HG03039 (cell line): Measurements from ENCODE around the gene NNT.

Experiments used
- ATAC-seq: cut with Tn5 transposase; IDR thresholded peaks from one replicate; pipeline ENCODE4 v1.9.1; 2021; ENCODE audit warnings: mild to moderate bottlenecking, moderate library complexity; ENCODE audit not compliant: unreplicated experiment

The NNT gene

GRCh38 chr5:43622074-43622473, 19.1 kb downstream of the NNT start:
- no peak for ATAC-seq

- no peak for ATAC-seq
Observed at GRCh38 chr5:43623048-43623680, 20.2 kb downstream of the NNT start.

GRCh38 chr5:43627028-43627427, 24.0 kb downstream of the NNT start:
- ATAC-seq: no peak

GRCh38 chr5:43631182-43631910, 28.4 kb downstream of the NNT start:
- peak; percentile 93 for ATAC-seq

DNA sequence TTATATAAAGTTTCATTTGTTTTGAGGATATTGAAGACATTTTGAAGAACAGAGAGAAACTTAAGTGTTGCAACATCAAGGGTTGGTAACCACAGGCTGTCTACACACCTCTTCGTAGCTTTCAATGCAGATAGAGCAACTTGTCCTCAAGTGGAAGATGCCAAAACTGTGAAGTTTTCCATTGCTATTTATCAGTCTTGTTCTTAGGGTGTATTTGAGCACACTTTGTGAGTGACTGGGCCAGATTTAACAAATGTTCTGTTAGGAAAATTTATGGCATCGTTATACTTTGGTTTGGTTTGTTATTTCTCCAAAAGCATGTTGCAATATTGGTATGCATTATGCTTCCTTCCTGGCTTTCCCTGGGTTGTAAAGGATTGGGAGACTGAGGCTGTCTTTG, 31.6 kb downstream of the NNT start:
- ATAC-seq: no peak

- ATAC-seq: no peak
Observed at GRCh38 chr5:43635374-43635773, 32.4 kb downstream of the NNT start.

DNA sequence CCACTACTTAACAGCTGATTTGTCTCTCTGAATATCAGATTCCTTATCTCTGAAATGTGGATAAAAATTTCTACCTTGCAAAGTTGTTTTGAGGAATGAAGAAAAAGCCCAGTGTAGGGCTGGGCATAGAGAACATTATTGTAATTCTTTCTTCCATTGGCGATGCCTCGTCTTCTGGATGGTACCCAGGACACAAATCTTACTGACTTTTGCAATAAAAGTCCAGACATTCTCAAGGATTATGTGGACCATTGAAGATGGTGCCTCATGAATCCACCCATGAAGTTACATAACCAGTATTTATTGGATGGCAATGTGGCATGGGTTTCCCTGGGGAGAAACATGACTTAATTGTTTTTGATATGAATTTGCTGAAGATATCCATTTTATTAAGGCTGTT, 33.1 kb downstream of the NNT start:
- no peak for ATAC-seq

DNA sequence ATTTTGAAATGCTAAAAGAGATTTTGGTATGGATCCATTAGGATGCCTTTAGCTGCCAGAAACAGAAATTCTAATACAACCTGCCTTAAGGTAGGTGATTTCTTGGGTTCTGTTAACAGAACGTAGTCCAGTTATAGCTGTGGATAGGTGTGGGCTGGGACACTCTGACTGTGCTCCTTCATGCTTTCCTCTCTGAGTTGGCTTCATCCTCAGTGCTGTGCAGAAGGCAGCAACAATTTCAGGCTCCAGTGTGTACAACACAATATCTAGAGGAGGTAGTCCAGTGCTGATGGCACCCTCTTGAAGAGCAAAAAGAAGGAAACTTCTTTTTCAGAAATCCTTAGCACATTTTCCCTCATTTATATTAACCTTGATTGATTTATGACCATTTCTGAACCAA, 34.4 kb downstream of the NNT start:
- no peak for ATAC-seq

DNA sequence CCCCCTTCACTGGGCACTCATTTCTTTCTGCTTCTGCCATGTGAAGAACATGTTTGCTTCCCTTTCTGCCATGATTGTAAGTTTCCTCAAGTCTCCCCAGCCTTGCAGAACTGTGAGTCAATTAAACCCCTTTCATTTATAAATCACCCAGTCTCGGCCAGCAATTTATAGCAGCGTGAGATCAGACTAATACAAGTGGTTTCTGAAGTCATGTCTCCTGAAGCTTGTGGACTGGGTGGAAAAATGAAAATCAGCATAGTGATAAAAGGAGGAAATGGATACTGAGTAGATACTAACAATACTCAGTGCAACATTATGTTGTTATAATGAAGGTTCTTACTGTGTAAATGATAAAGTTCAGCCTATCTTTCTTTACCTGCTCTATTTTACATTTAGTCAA, 35.1 kb downstream of the NNT start:
- ATAC-seq: no peak

- ATAC-seq: no peak
Observed at GRCh38 chr5:43638546-43638945, 35.6 kb downstream of the NNT start.

DNA sequence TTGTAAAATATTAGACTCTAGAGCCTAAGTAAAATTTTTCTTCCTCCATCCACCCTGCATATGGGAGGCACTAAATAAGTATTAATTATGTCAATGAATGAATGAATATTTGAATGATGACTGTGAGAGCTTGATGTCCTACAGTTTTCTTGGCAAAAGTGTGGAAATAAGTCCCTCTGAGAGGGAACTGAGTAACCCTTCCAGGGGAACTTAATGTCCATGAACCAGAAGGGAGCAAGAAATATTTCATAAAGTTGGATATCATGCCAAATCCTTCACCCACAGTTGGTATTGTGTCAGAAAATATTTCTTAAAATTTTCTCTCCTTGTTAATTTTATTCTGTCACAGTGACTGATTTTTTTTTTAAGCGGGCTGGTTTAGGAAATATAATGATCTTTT, 36.6 kb downstream of the NNT start:
- no peak for ATAC-seq

GRCh38 chr5:43642428-43642827, 39.4 kb downstream of the NNT start:
- no peak for ATAC-seq

DNA sequence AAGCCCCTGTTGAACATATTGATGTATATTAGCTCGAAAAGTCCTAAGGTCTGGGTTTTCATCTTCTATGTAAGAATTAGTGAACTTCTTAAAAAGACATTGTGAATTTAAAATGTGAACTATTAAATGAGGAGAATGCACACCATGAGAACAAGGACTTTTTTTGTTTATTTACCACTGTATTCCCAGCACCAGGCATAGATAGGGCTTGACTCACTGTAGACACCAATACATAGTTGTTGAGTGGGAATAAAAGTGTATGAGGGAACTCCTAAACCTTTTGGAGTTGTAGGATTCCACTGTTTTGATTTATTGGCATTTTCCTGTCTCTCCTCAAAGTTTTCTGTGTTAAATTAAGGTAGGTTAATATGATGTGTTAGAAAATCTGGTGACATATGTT, 40.3 kb downstream of the NNT start:
- no peak for ATAC-seq

- ATAC-seq: no peak
Observed at GRCh38 chr5:43643750-43644149, 40.8 kb downstream of the NNT start.

DNA sequence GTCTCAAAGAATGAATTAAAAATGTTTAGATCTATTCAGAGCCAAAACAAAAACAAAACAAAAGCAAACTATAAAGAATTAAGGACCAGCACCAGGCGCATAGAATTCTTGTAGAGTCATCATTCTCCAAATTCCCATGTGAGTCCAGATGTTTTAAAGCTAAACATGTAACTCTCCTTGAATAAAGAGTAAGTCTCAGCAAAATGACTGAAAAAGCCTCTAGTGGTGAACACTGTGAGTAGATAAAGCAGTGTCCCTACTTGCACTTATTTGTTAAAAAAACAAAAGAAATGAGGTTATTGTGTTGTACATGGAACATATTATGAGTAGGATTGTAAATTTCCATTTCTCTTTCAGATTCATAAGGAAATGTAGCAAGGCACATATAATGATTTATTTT, 44.0 kb downstream of the NNT start:
- ATAC-seq: no peak

- no peak for ATAC-seq
Observed at GRCh38 chr5:43647789-43648188, 44.8 kb downstream of the NNT start.

DNA sequence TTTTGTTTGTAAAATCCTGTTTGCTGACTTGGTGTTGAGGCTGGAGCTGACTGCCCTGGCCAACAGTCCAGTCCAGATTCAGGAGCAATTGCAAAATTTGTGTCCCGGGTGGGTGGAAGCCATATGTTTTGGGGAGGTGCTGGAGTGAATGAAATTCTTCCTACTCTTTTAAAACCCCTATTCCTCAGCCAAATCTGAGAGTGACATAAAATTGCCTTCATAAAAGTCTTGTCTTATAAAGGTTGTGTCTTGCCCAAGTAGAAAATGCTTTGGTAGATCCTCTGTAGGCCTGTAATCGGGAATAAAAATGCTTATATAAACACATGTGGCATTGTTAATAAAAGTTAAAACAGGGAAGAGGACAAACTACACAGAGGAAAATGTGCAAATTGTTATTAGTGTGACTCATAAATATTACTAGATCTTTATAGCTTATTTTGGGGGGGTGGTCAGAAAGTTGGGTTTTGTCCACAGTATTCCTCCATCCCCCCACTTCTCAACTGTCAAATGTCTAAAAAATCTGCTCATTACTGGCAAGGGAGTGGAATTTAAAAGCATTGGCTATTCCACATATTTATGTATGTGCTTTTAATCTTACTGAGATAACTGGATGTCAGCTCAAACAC, 45.6 kb downstream of the NNT start:
- ATAC-seq: no peak

GRCh38 chr5:43649256-43649655, 46.3 kb downstream of the NNT start:
- no peak for ATAC-seq

DNA sequence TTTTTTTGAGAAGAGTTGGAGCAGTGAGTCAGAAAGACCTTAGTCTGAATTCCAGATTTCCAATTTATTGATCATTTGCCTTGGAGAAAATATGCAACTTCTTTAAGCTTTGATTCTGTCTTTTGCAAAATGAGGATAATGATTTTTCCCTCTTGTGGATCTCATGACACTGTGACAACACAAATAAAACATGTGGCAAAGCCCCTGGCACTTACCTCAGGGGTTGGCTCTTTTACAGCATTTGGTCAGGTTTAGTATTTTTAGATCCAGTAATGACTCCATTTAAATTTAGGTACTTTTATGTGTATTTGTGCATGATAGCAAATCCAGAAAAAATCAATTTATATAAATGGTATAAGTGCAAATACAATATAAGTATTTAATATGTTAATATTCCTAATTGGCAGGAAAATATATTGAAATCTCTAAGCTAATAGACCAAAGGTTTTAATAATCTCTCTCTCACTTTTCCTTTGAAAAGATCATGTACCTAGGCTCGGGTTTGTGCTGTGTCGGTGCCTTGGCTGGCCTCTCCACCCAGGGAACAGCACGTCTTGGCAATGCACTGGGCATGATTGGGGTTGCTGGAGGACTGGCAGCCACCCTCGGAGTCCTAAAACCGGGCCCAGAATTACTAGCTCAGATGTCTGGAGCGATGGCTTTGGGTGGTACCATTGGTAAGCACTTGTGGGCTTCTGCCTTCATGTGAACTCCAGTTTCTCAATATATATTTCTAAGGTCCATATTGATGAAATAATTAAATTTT, 49.7 kb downstream of the NNT start:
- no peak for ATAC-seq

DNA sequence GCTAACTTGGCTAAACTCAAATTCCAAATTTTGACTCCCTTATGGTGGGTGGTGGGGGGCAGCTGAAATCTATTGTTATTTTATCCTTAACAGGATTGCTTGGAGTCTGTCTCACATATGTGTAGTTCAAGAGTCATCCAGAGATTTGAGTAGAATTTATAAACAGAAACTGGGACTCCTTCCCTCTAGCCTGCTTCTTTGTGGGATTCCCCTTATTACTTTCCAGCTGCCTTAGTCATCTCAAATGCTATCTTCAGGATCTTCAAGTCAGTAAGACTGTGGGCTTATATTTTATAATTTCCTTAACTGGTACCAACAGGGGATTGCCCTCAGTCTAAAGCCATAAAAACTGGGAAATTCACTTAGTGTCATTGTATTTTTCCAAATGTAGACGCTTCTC, 55.5 kb downstream of the NNT start:
- ATAC-seq: no peak

GRCh38 chr5:43659075-43659474, 56.1 kb downstream of the NNT start:
- ATAC-seq: no peak

- no peak for ATAC-seq
Observed at GRCh38 chr5:43661102-43661501, 58.1 kb downstream of the NNT start.
